Lung (tissue), 12 donors: ENCODE data around the gene OR8S1. TPM values are rescaled to one million over a fixed set of nuclear protein-coding genes. Genes with fewer than 3 reads are reported as not detected.

Experiments used
- ATAC-seq: fragments of 200-7000 bp; cut with Tn5 transposase; one replicate; pipeline ENCODE4 v1.9.1; 2020; ENCODE audit warnings: moderate number of reproducible peaks; ENCODE audit not compliant: insufficient read depth, low FRiP score
- DNase-seq, 3 donors: peaks; one replicate each; pipeline ENCODE4 v3.0.0-alpha.2; 2013 to 2017
- H3K27ac ChIP-seq, 2 donors: one replicate each; pipeline ENCODE4 v1.5.1; 2013; ENCODE audit warnings: mild to moderate bottlenecking in 2 of 2, moderate library complexity in 2 of 2, control low read depth in 1 of 2, inconsistent platforms in 1 of 2, low read depth in 1 of 2, low read length in 1 of 2
- H3K27me3 ChIP-seq, 3 donors: one replicate each; pipeline ENCODE4 v1.5.1; 2013; ENCODE audit warnings: low read length in 2 of 3; ENCODE audit not compliant: control insufficient read depth in 3 of 3, insufficient read depth in 3 of 3
- H3K36me3 ChIP-seq, 4 donors: one replicate each; pipeline ENCODE4 v1.5.1; 2013; ENCODE audit warnings: low read length in 4 of 4, mild to moderate bottlenecking in 1 of 4, moderate library complexity in 1 of 4; ENCODE audit not compliant: control insufficient read depth in 4 of 4, insufficient read depth in 4 of 4
- H3K4me1 ChIP-seq, 5 donors: one replicate each; pipeline ENCODE4 v1.5.1; 2013; ENCODE audit warnings: low read length in 5 of 5, mild to moderate bottlenecking in 2 of 5, moderate library complexity in 1 of 5; ENCODE audit not compliant: control insufficient read depth in 5 of 5, insufficient read depth in 5 of 5
- H3K4me3 ChIP-seq: one replicate; pipeline ENCODE4 v1.5.1; 2013; ENCODE audit warnings: mild to moderate bottlenecking, control low read depth, moderate library complexity
- H3K9ac ChIP-seq, 2 donors: one replicate each; pipeline ENCODE4 v1.5.1; 2013; ENCODE audit warnings: low read length in 2 of 2, control low read depth in 1 of 2; ENCODE audit not compliant: insufficient read depth in 1 of 2
- H3K9me3 ChIP-seq, 4 donors: one replicate each; pipeline ENCODE4 v1.5.1; 2013; ENCODE audit warnings: low read length in 3 of 4, mild to moderate bottlenecking in 1 of 4, moderate library complexity in 1 of 4; ENCODE audit not compliant: control insufficient read depth in 4 of 4, insufficient read depth in 3 of 4
- WGBS, 2 donors: extraction: QIAGEN DNeasy Blood & Tissue Kit; methylation state at CpG; one replicate each; pipeline ENCODE4 v1.1.7; 2013; 5-methylcytosine and 5-hydroxymethylcytosine counted together
- polyA plus RNA-seq, 2 donors: library from polyadenylated mRNA; stranded (reverse); fragments of 200-250 nt; gene quantifications; one replicate each; pipeline ENCODE4 v1.2.1, GENCODE V29; 2013
- total RNA-seq, 2 donors: library from RNA; depleted of rRNA in 1 of 2; stranded (reverse); fragments of >200 nt in 1 of 2; gene quantifications; one replicate each; pipeline ENCODE4 v1.2.1, GENCODE V29; 2014 to 2021
- TF ChIP-seq, protein P1 (sequence below): IDR thresholded peaks from 2 replicates; pipeline ENCODE4 v1.5.1; 2012; ENCODE audit warnings: mild to moderate bottlenecking; ENCODE audit errors: control extremely low read depth, extremely low read depth
- donor health status: control.
- donor health status: control.
- donor health status: Bipolar disorder and iron deficiency.
- donor health status: healthy.
- donor health status: DM: yes; HTN: yes; CAD: no.

Gene OR8S1
- total and polyA plus RNA-seq, 4 donors = not detected

DNA sequence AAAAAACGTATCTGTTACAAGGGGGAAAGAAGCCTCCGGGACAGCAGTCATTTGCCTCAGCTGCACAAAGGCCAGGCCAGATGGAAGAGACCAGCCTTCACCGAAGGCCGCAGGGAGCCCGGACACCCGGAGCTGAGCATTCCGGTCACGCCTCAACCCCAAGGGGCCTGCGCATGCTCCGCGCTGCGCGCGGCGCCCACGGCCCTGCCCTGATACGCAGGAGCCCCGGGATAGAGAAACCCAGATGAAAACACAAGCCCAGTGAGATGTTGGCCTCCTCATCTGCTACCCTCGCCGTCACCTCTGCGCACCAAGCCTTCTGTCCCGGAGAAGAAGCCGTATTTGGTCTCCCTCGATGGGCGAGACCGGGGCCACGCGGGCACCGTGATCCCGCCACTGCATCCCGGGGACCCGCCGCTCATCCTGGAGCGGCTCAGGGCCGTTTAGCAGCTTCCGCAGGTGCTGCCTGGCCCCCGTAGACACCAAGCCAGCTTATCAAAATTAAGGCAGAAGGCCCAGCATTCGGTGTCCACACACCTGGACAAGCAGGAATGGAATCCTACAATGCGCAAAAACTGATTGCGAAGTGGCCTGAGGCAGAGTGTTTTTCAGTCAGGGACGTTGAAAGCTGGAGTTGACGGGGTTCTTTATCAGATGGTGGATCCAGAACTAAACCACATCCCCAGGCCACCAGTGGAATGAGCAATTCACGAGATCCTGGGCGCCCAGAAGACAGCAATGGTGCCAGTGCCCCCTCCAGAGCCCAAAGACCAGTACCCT, 2.6 kb downstream of the OR8S1 start:
- ATAC-seq = no peak
- no peak for DNase-seq

DNA sequence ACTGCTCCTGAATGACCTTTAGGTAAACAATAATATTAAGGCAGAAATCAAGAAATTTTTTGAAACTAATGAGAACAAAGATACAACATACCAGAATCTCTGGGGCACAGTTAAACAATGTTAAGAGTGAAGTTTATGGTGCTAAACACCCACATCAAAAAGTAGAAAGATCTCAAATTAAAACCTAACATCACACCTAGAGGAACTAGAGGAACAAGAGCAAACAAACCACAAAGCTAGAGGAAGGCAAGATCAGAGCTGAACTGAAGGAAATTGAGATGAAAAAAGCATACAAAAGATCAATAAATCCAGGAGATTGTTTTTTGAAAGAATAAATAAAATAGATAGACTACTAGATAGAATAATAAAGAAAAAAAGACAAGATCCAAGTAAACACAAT, 7.2 kb downstream of the OR8S1 start:
- TF ChIP-seq, protein P1, sequence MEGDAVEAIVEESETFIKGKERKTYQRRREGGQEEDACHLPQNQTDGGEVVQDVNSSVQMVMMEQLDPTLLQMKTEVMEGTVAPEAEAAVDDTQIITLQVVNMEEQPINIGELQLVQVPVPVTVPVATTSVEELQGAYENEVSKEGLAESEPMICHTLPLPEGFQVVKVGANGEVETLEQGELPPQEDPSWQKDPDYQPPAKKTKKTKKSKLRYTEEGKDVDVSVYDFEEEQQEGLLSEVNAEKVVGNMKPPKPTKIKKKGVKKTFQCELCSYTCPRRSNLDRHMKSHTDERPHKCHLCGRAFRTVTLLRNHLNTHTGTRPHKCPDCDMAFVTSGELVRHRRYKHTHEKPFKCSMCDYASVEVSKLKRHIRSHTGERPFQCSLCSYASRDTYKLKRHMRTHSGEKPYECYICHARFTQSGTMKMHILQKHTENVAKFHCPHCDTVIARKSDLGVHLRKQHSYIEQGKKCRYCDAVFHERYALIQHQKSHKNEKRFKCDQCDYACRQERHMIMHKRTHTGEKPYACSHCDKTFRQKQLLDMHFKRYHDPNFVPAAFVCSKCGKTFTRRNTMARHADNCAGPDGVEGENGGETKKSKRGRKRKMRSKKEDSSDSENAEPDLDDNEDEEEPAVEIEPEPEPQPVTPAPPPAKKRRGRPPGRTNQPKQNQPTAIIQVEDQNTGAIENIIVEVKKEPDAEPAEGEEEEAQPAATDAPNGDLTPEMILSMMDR = no peak
- ATAC-seq (no peak), DNase-seq (no peak)
- Histone ChIP-seq H3K9me3 (peaks cover 0 to 11% (median 0%) of the 10 kb centered on the region in 4 donors), H3K27ac (no peak overlapping the region), H3K4me1 (no peaks in the 10 kb centered on the region), H3K36me3 (no peaks in the 10 kb centered on the region), H3K27me3 (no peaks in the 10 kb centered on the region), H3K9ac (no peak overlapping the region), H3K4me3 (no peak overlapping the region)

More for the DNA sequence above, 2.6 kb downstream of the OR8S1 start:
- Histone ChIP-seq H3K27ac (no peak overlapping the region), H3K4me3 (no peak overlapping the region), H3K36me3 (no peaks in the 10 kb centered on the region), H3K9ac (no peak overlapping the region), H3K27me3 (no peaks in the 10 kb centered on the region), H3K4me1 (no peaks in the 10 kb centered on the region), H3K9me3 (no peaks in the 10 kb centered on the region)
- 92 to 96% methylated on average over 43 to 44 of the region's 44 CpGs for WGBS, 2 donors
- TF ChIP-seq, protein P1 = no peak

DNA sequence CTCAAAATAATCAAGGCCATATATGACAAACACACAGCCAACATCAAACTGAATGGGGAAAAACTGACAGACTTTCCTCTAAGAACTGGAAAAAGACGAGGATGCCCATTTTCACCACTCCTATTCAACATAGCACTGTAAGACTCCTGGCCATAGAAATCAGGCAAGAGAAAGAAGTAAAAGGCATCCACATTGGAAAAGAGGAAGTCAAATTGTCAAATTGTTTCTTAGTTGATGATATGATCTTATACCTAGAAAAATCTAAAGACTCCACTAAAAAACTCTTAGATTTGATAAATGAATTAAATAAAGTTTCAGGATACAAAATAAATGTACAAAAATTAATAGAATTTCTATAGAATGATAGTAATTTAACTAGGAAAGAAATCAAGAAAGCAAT, 11.2 kb downstream of the OR8S1 start:
- Histone ChIP-seq H3K9me3 (peaks cover 0 to 11% (median 0%) of the 10 kb centered on the region in 4 donors), H3K36me3 (no peaks in the 10 kb centered on the region), H3K9ac (no peak overlapping the region), H3K27me3 (no peaks in the 10 kb centered on the region), H3K4me3 (no peak overlapping the region), H3K4me1 (no peaks in the 10 kb centered on the region), H3K27ac (no peak overlapping the region)
- ATAC-seq (no peak), DNase-seq (no peak)
- 82 to 87% methylated on average over 1 of the region's 1 CpG for WGBS, 2 donors
- TF ChIP-seq, protein P1 = no peak
